ENCODE measurements around the gene MAP2K2.

MAP2K2 gene

DNA sequence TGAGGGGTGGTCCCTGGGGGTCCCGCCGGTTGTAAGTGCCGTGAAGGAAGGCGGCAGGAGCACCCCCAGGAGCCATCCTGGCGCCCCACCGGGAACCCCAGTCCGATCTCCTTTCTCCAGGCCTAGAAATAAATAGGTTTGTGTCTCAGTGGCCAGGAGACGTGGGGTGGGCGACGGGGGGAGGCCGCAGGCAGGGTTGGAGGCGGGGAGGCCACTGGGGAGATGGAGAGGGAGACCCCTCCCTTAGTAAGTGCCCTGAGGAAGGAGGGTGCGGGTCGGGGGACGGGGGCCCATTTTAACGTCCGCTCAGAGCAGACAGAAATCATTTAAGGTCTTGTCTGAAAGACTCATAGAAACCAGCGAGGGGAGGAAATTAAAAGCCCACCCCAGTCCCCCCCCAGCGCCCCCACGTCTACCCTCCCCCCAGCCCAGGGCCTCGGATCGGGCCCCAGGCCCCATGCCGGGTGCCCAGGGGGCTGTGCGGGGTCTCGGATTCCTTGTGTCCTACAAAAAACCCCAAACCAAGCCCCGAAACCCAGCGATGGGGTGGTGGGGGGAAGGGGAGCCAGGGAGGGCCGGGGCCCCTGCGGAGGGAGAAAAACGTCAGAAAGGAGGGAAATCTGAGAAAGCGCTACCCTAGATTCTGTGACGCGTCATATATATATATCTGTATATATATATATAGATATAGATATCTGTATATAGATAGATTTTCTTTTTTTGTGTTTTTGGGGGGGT lies 76.8 kb downstream of the MAP2K2 start:
- FAIRE-seq (no peak), DNase-seq (ENCODE audit: insufficient read length, low spot score) (no peak)

- FAIRE-seq (no peak), DNase-seq (ENCODE audit: insufficient read length, low spot score) (no peak)
Observed at GRCh38 chr19:4046362-4046691, 77.6 kb downstream of the MAP2K2 start.

DNA sequence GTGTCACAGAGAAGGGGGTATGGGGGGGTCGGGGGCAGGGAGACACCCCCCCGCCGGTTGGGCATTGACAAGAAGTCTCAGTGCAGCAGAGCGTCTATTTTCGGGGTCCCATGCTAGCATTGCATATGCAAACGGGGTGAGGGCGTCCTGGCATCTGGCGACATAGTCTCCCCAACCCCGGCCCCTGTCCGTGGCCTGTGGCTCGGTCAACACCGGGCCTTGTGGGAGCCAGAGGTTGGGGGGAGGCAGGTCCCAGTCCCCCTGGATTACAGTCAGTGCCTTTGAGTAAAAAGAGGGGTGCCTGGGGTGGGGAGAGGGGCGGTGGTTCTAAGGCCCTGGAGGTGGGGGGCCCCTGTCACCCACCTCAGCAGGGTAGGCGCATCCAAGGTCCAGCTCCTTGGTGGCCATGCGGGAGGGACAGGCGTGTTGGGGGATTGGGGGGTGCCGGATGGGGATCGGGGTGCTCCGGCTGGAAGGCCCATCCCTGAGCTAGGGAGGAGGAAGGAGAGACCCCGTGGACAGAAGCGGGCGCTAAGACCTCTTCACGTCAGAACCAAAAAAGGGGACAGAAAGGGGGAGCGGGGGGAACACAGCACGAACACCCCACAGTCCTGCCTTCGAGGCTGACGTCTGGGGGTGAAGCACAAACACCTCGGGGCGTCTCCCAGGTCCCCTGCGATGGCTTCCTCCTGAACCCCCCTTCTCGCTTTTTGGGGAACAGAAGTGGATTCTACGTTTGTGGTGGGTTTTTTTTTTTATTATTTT lies 78.1 kb downstream of the MAP2K2 start:
- FAIRE-seq: no peak
- DNase-seq (ENCODE audit: insufficient read length, low spot score): no peak

DNA sequence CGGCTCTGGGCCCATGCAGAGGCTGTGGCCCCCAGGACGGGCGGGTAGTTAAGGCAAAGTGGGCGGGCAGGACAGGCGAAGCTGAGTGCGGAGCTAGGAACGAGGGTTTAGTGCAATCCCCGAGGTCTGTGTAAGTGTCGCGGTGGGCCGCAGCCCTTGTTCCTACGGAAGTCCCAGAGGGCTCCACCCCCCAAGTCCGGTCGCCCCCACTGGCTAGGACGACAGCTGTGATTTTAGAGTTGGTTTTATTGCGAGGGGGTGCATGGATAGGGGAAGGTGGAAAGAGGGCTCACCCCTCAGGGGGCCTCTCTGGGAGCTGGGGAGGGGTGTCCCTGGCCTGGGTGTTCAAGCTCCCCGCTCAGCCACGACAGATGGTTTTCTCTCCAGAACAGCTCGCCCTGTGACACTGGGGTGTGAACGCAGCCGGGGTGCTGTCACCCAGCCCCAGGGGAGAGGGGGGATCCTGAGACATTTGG lies 78.9 kb downstream of the MAP2K2 start:
- no peak for FAIRE-seq

GRCh38 chr19:4043966-4044715 lies 79.8 kb downstream of the MAP2K2 start:
- DNase-seq (ENCODE audit: insufficient read length, low spot score) (no peak), FAIRE-seq (no peak)

More for the DNA sequence above, 78.9 kb downstream of the MAP2K2 start:
- DNase-seq (ENCODE audit: insufficient read length, low spot score): no peak

- no peak for FAIRE-seq
- DNase-seq (ENCODE audit: insufficient read length, low spot score): no peak
Observed at GRCh38 chr19:4043401-4043800, 80.5 kb downstream of the MAP2K2 start.

- DNase-seq (ENCODE audit: insufficient read length, low spot score): no peak
- no peak for FAIRE-seq
Observed at GRCh38 chr19:4042731-4043082, 81.2 kb downstream of the MAP2K2 start.

DNA sequence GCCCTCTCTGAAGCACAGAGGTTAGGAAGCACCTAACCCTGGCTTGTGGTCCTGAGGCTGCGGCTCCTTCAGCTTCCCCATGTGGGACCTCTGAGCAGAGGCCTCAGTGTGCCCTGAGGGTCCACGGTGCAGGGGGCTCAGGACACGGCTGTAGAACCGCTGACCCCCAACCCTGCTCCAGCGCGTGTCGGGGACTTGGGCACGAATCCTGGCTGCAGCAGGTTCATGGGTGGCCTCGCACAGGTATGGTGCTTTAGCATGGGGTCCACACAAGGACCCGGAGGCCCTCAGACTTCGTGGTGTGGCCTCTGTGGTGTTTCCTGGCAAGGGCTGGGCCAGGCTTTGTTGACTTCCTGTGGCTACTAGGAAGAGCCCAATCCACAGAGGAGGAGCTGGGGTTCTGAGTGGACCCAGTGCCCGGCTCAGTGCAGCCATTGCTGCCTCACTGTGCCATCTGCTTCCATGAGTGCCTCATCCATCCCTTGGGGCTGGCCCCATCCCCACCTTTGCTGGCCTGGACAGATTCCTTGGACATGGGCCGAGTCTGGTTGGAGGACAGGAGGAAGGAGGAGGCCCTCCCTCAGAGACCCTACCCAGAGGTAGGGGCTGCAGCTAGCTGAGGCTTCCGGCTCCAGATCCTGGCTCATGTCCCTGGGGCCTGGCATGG lies 81.7 kb downstream of the MAP2K2 start:
- FAIRE-seq: no peak

More for the DNA sequence above, 81.7 kb downstream of the MAP2K2 start:
- DNase-seq (ENCODE audit: insufficient read length, low spot score): no peak

Measured in GM19239 (cell line).